A549 (cell line): Measurements from ENCODE around the gene KNCN. TPM values are rescaled to one million over a fixed set of nuclear protein-coding genes. Genes with fewer than 3 reads are reported as not detected.
A peak's percentile ranks its signal among the peaks of the same experiment; 100 is the strongest.

Experiments used
- ATAC-seq, 2 experiments: fragments of 200-7000 bp in 1 of 2; fragments of >200 bp in 1 of 2; cut with Nextera tagmentation in 1 of 2; cut with Tn5 transposase in 1 of 2; 3 replicates each; pipeline versions ENCODE4 v1.8.0 to v1.9.1; 2018 to 2020; ENCODE audit warnings: mild to moderate bottlenecking in 1 of 2, moderate library complexity in 1 of 2
- CTCF ChIA-PET: fragments of 300-600 bp; sonication (Branson Sonifier 250); formaldehyde crosslinking; extraction: SDS; loops from one replicate; lab custom pipeline; 2021; ENCODE audit warnings: antibody characterized with exemption, inconsistent platforms; lab: Yijun Ruan, JAX
- POLR2A ChIA-PET: fragments of 350-600 bp; formaldehyde crosslinking; extraction: SDS; loops from one replicate; lab custom pipeline; 2021; ENCODE audit warnings: antibody characterized with exemption, inconsistent platforms; lab: Yijun Ruan, JAX
- DNase-seq, 2 experiments: peaks; one replicate each; pipeline versions ENCODE4 v3.0.0 to v3.0.0-alpha.2; 2011 to 2016; ENCODE audit warnings: low read depth in 1 of 2, low spot score in 1 of 2
- FAIRE-seq: peaks from 2 replicates; lab custom pipeline; 2011; peaks lifted over from hg19 to GRCh38; lab: Jason Lieb, UNC
- H3K27ac ChIP-seq, 2 experiments: fragments of >200 bp; sonication (Bioruptor Twin); formaldehyde crosslinking; 3 replicates each; pipeline ENCODE4 v1.5.1; 2016 to 2017
- H3K4me1 ChIP-seq: fragments of >200 bp; sonication (Bioruptor Twin); formaldehyde crosslinking; 3 replicates; pipeline ENCODE4 v1.6.1; 2016
- H3K4me2 ChIP-seq: fragments of >200 bp; sonication (Bioruptor Twin); formaldehyde crosslinking; 3 replicates; pipeline ENCODE4 v1.6.1; 2016
- H3K4me3 ChIP-seq: fragments of >200 bp; sonication (Bioruptor Twin); formaldehyde crosslinking; 3 replicates; pipeline ENCODE4 v1.5.1; 2016
- H3K9me3 ChIP-seq: fragments of >200 bp; sonication (Bioruptor Twin); formaldehyde crosslinking; 3 replicates; pipeline ENCODE4 v1.6.1; 2016
- BHLHE40 ChIP-seq: IDR thresholded peaks from 2 replicates; pipeline ENCODE4 v1.6.1; 2012; ENCODE audit warnings: low read depth, low read length, inconsistent platforms
- CHD4 ChIP-seq: fragments of 200-600 bp; sonication (generic); IDR thresholded peaks from 2 replicates; pipeline ENCODE4 v1.6.1; 2016; ENCODE audit warnings: antibody characterized with exemption, mild to moderate bottlenecking, borderline replicate concordance
- EHF ChIP-seq: fragments of 250-450 bp; sonication (Bioruptor Pico); IDR thresholded peaks from 2 replicates; pipeline ENCODE4 v1.5.0; 2020; ENCODE audit warnings: mild to moderate bottlenecking
- EHMT2 ChIP-seq: fragments of 200-600 bp; sonication (generic); IDR thresholded peaks from 2 replicates; pipeline ENCODE4 v1.6.1; 2016; ENCODE audit warnings: antibody characterized with exemption, low read depth, mild to moderate bottlenecking, moderate library complexity
- ELK1 ChIP-seq: fragments of 150-350 bp; IDR thresholded peaks from 2 replicates; pipeline ENCODE4 v1.6.1; 2014; ENCODE audit warnings: low read depth, mild to moderate bottlenecking, low read length
- ESRRA ChIP-seq: fragments of 150-350 bp; IDR thresholded peaks from 2 replicates; pipeline ENCODE4 v1.6.1; 2014; ENCODE audit warnings: mild to moderate bottlenecking, low read length, borderline replicate concordance
- FOSB ChIP-seq: fragments of 250-450 bp; sonication (Bioruptor Pico); IDR thresholded peaks from 2 replicates; pipeline ENCODE4 v1.5.0; 2020; ENCODE audit warnings: mild to moderate bottlenecking, moderate library complexity
- GATA3 ChIP-seq: IDR thresholded peaks from 2 replicates; pipeline ENCODE4 v1.6.1; 2012; ENCODE audit warnings: borderline replicate concordance
- HDAC2 ChIP-seq: fragments of 200-600 bp; sonication (generic); IDR thresholded peaks from 2 replicates; pipeline ENCODE4 v1.6.1; 2016
- HOXA7 ChIP-seq: fragments of 250-450 bp; sonication (Bioruptor Pico); IDR thresholded peaks from 2 replicates; pipeline ENCODE4 v1.5.0; 2020; ENCODE audit warnings: mild to moderate bottlenecking, moderate library complexity
- HOXB5 ChIP-seq: fragments of 250-450 bp; sonication (Bioruptor Pico); IDR thresholded peaks from 2 replicates; pipeline ENCODE4 v1.5.0; 2020; ENCODE audit warnings: mild to moderate bottlenecking, moderate library complexity
- JUNB ChIP-seq: fragments of >200 bp; sonication (Bioruptor Twin); formaldehyde crosslinking; IDR thresholded peaks from 2 replicates; pipeline ENCODE4 v1.6.1; 2016
- KDM1A ChIP-seq: fragments of 200-600 bp; sonication (generic); IDR thresholded peaks from 2 replicates; pipeline ENCODE4 v1.6.1; 2016; ENCODE audit warnings: low read depth, mild to moderate bottlenecking
- KDM5A ChIP-seq: fragments of 200-600 bp; sonication (generic); IDR thresholded peaks from 2 replicates; pipeline ENCODE4 v1.6.1; 2016; ENCODE audit warnings: antibody characterized with exemption, mild to moderate bottlenecking
- POLR2AphosphoS2 ChIP-seq: conservative IDR thresholded peaks from 2 replicates; pipeline ENCODE4 v1.6.1; 2012; ENCODE audit warnings: low read length, improper control_type of control experiment, inconsistent platforms
- RARB ChIP-seq: fragments of 250-450 bp; sonication (Bioruptor Pico); IDR thresholded peaks from 2 replicates; pipeline ENCODE4 v1.8.0; 2021; ENCODE audit warnings: mild to moderate bottlenecking, moderate library complexity
- SMC3 ChIP-seq: fragments of >200 bp; sonication (Bioruptor Twin); formaldehyde crosslinking; IDR thresholded peaks from 3 replicates; pipeline ENCODE4 v1.6.1; 2018; ENCODE audit warnings: inconsistent platforms
- SREBF2 ChIP-seq: fragments of 450-650 bp; IDR thresholded peaks from 2 replicates; pipeline ENCODE4 v1.6.1; 2014; ENCODE audit warnings: mild to moderate bottlenecking, moderate library complexity
- TFCP2L1 ChIP-seq: fragments of 250-450 bp; sonication (Bioruptor Pico); IDR thresholded peaks from 2 replicates; pipeline ENCODE4 v1.5.0; 2021; ENCODE audit warnings: mild to moderate bottlenecking
- USF2 ChIP-seq: fragments of 450-650 bp; IDR thresholded peaks from 2 replicates; pipeline ENCODE4 v1.6.1; 2014; ENCODE audit warnings: antibody characterized with exemption
- ZC3H11A ChIP-seq: fragments of 450-650 bp; IDR thresholded peaks from 2 replicates; pipeline ENCODE4 v1.6.1; 2014; ENCODE audit warnings: antibody characterized with exemption, mild to moderate bottlenecking
- ZNF302 ChIP-seq: fragments of 250-450 bp; sonication (Bioruptor Pico); IDR thresholded peaks from 2 replicates; pipeline ENCODE4 v1.9.0; 2021; ENCODE audit warnings: inconsistent platforms, mild to moderate bottlenecking, moderate library complexity
- WGBS: methylation state at CpG from one replicate; pipeline ENCODE4 v1.1.6; 2017; ENCODE audit errors: missing lambda C conversion rate; 5-methylcytosine and 5-hydroxymethylcytosine counted together
- polyA plus RNA-seq, 4 experiments: library from polyadenylated mRNA; depleted of rRNA in 3 of 4; stranded (reverse); fragments of >200 nt; fragmentation: RNase III in 1 of 4; extraction: RNeasy Plus Mini Kit Qiagen cat#74134 plus additional on column Dnase treatment in 1 of 4; gene quantifications; 2 replicates in 3 of 4; 3 replicates in 1 of 4; pipeline ENCODE4 v1.2.3, GENCODE V29; 2011 to 2017
- TF ChIP-seq, protein P1 (sequence below): fragments of 250-450 bp; sonication (Bioruptor Pico); IDR thresholded peaks from 2 replicates; pipeline ENCODE4 v1.5.0; 2021; ENCODE audit warnings: mild to moderate bottlenecking, moderate library complexity, borderline replicate concordance

KNCN gene
- polyA plus RNA-seq, 2 of the 4 experiments (the other 2 are of a cell fraction): not detected

GRCh38 chr1:46515576-46515975 is 35.9 kb downstream of the KNCN start:
- POLR2A ChIA-PET: no interaction called here

GRCh38 chr1:46513536-46513935 is 37.9 kb downstream of the KNCN start:
- H3K9me3 ChIP-seq: no peaks in the 10 kb centered on the region
- 79% methylated on average over 5 of the region's 5 CpGs for WGBS
- TF ChIP-seq EHF (CRISPR knock-in tag) (no peak), HOXB5 (no peak), SMC3 (no peak), ESRRA (no peak), POLR2AphosphoS2 (no peak), ZNF302 (CRISPR knock-in tag) (no peak), RARB (no peak), GATA3 (no peak), EHMT2 (no peak), HDAC2 (no peak), HOXA7 (CRISPR knock-in tag) (no peak), ELK1 (no peak), USF2 (no peak), FOSB (CRISPR knock-in tag) (no peak), SREBF2 (no peak)
- TF ChIP-seq, protein P1, sequence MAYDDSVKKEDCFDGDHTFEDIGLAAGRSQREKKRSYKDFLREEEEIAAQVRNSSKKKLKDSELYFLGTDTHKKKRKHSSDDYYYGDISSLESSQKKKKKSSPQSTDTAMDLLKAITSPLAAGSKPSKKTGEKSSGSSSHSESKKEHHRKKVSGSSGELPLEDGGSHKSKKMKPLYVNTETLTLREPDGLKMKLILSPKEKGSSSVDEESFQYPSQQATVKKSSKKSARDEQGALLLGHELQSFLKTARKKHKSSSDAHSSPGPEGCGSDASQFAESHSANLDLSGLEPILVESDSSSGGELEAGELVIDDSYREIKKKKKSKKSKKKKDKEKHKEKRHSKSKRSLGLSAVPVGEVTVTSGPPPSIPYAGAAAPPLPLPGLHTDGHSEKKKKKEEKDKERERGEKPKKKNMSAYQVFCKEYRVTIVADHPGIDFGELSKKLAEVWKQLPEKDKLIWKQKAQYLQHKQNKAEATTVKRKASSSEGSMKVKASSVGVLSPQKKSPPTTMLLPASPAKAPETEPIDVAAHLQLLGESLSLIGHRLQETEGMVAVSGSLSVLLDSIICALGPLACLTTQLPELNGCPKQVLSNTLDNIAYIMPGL (CRISPR knock-in tag): no peak
- TF ChIP-seq, all 56 proteins: peak for 0
- CTCF ChIA-PET: interaction anchor here (0.6 to 1.9 kb wide), 8 partner anchors 10 to 111 kb away, joined by 3 to 7 read pairs (median 4); no protein-coding TSS in a partner anchor
- DNase-seq (no peak), FAIRE-seq (no peak), ATAC-seq (no peak)
- H3K4me3 ChIP-seq: no peak overlapping the region
- peaks cover 28% of the 10 kb centered on the region for H3K4me1 ChIP-seq
- no peak overlapping the region for H3K4me2 ChIP-seq
- POLR2A ChIA-PET: no interaction called here
- H3K27ac ChIP-seq: 0 out of 6 replicates have a peak overlapping the region, but pooled peaks of 1 of the 2 experiments have one; percentile 1

More at GRCh38 chr1:46515576-46515975, 35.9 kb downstream of the KNCN start:
- Histone ChIP-seq H3K27ac (peak overlapping the region in 1 of 2 experiments; percentile 97; a peak in 3 of 6 replicates), H3K4me3 (no peak overlapping the region), H3K9me3 (no peaks in the 10 kb centered on the region), H3K4me1 (peaks cover 43% of the 10 kb centered on the region), H3K4me2 (no peak overlapping the region)
- CTCF ChIA-PET: interaction anchor here (0.6 to 3.6 kb wide), 3 partner anchors 12 to 669 kb away, joined by 3 to 29 read pairs (median 4); no protein-coding TSS in a partner anchor
- ATAC-seq (no peak), FAIRE-seq (no peak), DNase-seq (no peak)
- no peak for TF ChIP-seq ZC3H11A
- TF ChIP-seq JUNB: no peak
- TF ChIP-seq ZNF302 (CRISPR knock-in tag): no peak
- no peak for TF ChIP-seq TFCP2L1
- TF ChIP-seq KDM1A: no peak
- no peak for TF ChIP-seq CHD4
- TF ChIP-seq KDM5A: no peak
- no peak for TF ChIP-seq ELK1
- TF ChIP-seq BHLHE40: no peak
- 100% methylated on average over 1 of the region's 6 CpGs for WGBS
